GM18519 (cell line): ENCODE measurements around the gene NXT1.
A peak's percentile ranks its signal among the peaks of the same experiment; 100 is the strongest.
"Not testable (repeated sequence)": the region's sequence is repeated elsewhere in the genome, so short reads cannot be mapped to it uniquely, and the experiment has no call there.

ENCODE experiments used
- ATAC-seq: cut with Tn5 transposase; IDR thresholded peaks from one replicate; pipeline ENCODE4 v1.9.1; 2021; ENCODE audit warnings: mild to moderate bottlenecking, moderate library complexity; ENCODE audit not compliant: unreplicated experiment, low FRiP score

NXT1 gene

GRCh38 chr20:23350196-23350903 is at the start of gene NXT1:
TSS of gene NXT1 (plus strand) at chr20:23350791. CDS start at chr20:23354042, 3,251 bp downstream.
- ATAC-seq, result peak; percentile 82

GRCh38 chr20:23301436-23302050 is 49.0 kb upstream of the NXT1 start:
- no peak for ATAC-seq

- ATAC-seq, result no peak
Measured at GRCh38 chr20:23302386-23302785, 48.2 kb upstream of the NXT1 start.

- ATAC-seq, result no peak
Measured at GRCh38 chr20:23302801-23303200, 47.8 kb upstream of the NXT1 start.

GRCh38 chr20:23303325-23304102 is 47.1 kb upstream of the NXT1 start:
- no peak for ATAC-seq

GRCh38 chr20:23304616-23305015 is 46.0 kb upstream of the NXT1 start:
- ATAC-seq, result no peak

GRCh38 chr20:23305098-23305497 is 45.5 kb upstream of the NXT1 start:
- ATAC-seq, result no peak

GRCh38 chr20:23307393-23307792 is 43.2 kb upstream of the NXT1 start:
- ATAC-seq, result not testable (repeated sequence)

- no peak for ATAC-seq
Measured at GRCh38 chr20:23308024-23308423, 42.6 kb upstream of the NXT1 start.

- ATAC-seq, result no peak
Measured at GRCh38 chr20:23308908-23309307, 41.7 kb upstream of the NXT1 start.

GRCh38 chr20:23309781-23310180 is 40.8 kb upstream of the NXT1 start:
- no peak for ATAC-seq

- no peak for ATAC-seq
Measured at GRCh38 chr20:23311947-23312506, 38.6 kb upstream of the NXT1 start.

- no peak for ATAC-seq
Measured at GRCh38 chr20:23313271-23313670, 37.3 kb upstream of the NXT1 start.

- ATAC-seq, result no peak
Measured at GRCh38 chr20:23314699-23315098, 35.9 kb upstream of the NXT1 start.

GRCh38 chr20:23315099-23315498 is 35.5 kb upstream of the NXT1 start:
- ATAC-seq, result no peak

GRCh38 chr20:23316626-23317025 is 34.0 kb upstream of the NXT1 start:
- no peak for ATAC-seq

GRCh38 chr20:23317081-23317480 is 33.5 kb upstream of the NXT1 start:
- no peak for ATAC-seq

GRCh38 chr20:23318347-23318746 is 32.2 kb upstream of the NXT1 start:
- ATAC-seq, result no peak

GRCh38 chr20:23320317-23320716 is 30.3 kb upstream of the NXT1 start:
- ATAC-seq, result no peak

- ATAC-seq, result no peak
Measured at GRCh38 chr20:23325107-23325506, 25.5 kb upstream of the NXT1 start.

- no peak for ATAC-seq
Measured at GRCh38 chr20:23326774-23327173, 23.8 kb upstream of the NXT1 start.
